GM12878 (cell line): ENCODE results near the gene GALK2. TPM values are rescaled to one million over a fixed set of nuclear protein-coding genes. Genes with fewer than 3 reads are reported as not detected.

Experiments used
- ATAC-seq: fragments of 200-7000 bp; cut with Tn5 transposase; 3 replicates; pipeline ENCODE4 v1.9.1; 2020; ENCODE audit warnings: mild to moderate bottlenecking, moderate library complexity
- BruUV-seq: library from RNA; stranded (reverse); fragments of 400-500 nt; replicated peaks from 2 replicates; lab custom pipeline; 2021; lab: Mats Ljungman, UMichigan
- CTCF ChIA-PET: fragments of 300-600 bp; sonication (Branson Sonifier 250); formaldehyde crosslinking; extraction: SDS; loops from one replicate; lab custom pipeline; 2021; ENCODE audit warnings: inconsistent platforms; lab: Yijun Ruan, JAX
- POLR2A ChIA-PET: fragments of 350-600 bp; formaldehyde crosslinking; extraction: SDS; loops from one replicate; lab custom pipeline; 2021; ENCODE audit warnings: inconsistent platforms; lab: Charles Lee
- RAD21 ChIA-PET: fragments of 300-600 bp; sonication (Branson Sonifier 250); formaldehyde crosslinking; loops from one replicate; lab custom pipeline; 2023; ENCODE audit warnings: antibody characterized with exemption; ENCODE audit not compliant: unreplicated experiment; lab: Charles Lee
- SMC1A ChIA-PET: fragments of 300-600 bp; sonication (Branson Sonifier 250); formaldehyde crosslinking; loops from one replicate; lab custom pipeline; 2023; ENCODE audit not compliant: unreplicated experiment, uncharacterized antibody; lab: Charles Lee
- DNase-seq: peaks from one replicate; pipeline ENCODE4 v3.0.0-alpha.2; 2011; ENCODE audit warnings: low read depth, low spot score
- FAIRE-seq: peaks from 3 replicates; lab custom pipeline; 2011; peaks lifted over from hg19 to GRCh38; lab: Jason Lieb, UNC
- H2AFZ ChIP-seq: 2 replicates; pipeline ENCODE4 v1.6.0; 2011; ENCODE audit warnings: low read depth, low read length, control low read depth; ENCODE audit not compliant: control insufficient read depth
- H3K27ac ChIP-seq: 2 replicates; pipeline ENCODE4 v1.5.1; 2011; ENCODE audit warnings: control low read depth; ENCODE audit not compliant: control insufficient read depth, insufficient read depth
- H3K27me3 ChIP-seq, 2 experiments: replicated peaks in 1 of 2; 2 replicates each; pipeline versions ENCODE4 v1.6.0 to v1.6.1; 2011; ENCODE audit warnings: low read length in 1 of 2; ENCODE audit not compliant: control insufficient read depth in 2 of 2, insufficient read depth in 2 of 2
- H3K36me3 ChIP-seq, 2 experiments: 2 replicates each; pipeline ENCODE4 v1.5.1; 2011; ENCODE audit warnings: low read length in 1 of 2; ENCODE audit not compliant: control insufficient read depth in 2 of 2, insufficient read depth in 2 of 2
- H3K4me1 ChIP-seq: 2 replicates; pipeline ENCODE4 v1.6.1; 2011; ENCODE audit warnings: mild to moderate bottlenecking, low read length, moderate library complexity, mixed read lengths; ENCODE audit not compliant: control insufficient read depth, insufficient read depth
- H3K4me2 ChIP-seq: 2 replicates; pipeline ENCODE4 v1.6.0; 2011; ENCODE audit warnings: control low read depth; ENCODE audit not compliant: control insufficient read depth, insufficient read depth
- H3K4me3 ChIP-seq: fragments of 200-600 bp; sonication (generic); 2 replicates; pipeline ENCODE4 v1.5.1; 2016
- H3K79me2 ChIP-seq: 2 replicates; pipeline ENCODE4 v1.6.0; 2011; ENCODE audit warnings: low read length; ENCODE audit not compliant: control insufficient read depth, insufficient read depth
- H3K9ac ChIP-seq: 2 replicates; pipeline ENCODE4 v1.8.0; 2011; ENCODE audit warnings: low read length, control low read depth, mixed read lengths; ENCODE audit not compliant: control insufficient read depth, insufficient read depth
- H3K9me3 ChIP-seq: replicated peaks from 3 replicates; pipeline ENCODE4 v1.5.1; 2011; ENCODE audit warnings: mild to moderate bottlenecking, low read length; ENCODE audit not compliant: control insufficient read depth, insufficient read depth
- H4K20me1 ChIP-seq: 2 replicates; pipeline ENCODE4 v1.6.0; 2011; ENCODE audit not compliant: control insufficient read depth, insufficient read depth
- ASH2L ChIP-seq: fragments of 300-600, 200-600 bp; sonication (generic); IDR thresholded peaks from 2 replicates; pipeline ENCODE4 v1.6.1; 2017; ENCODE audit warnings: low read depth, mild to moderate bottlenecking, borderline replicate concordance
- BHLHE40 ChIP-seq, 2 experiments: fragments of 450-650 bp in 1 of 2; IDR thresholded peaks; 2 replicates each; pipeline ENCODE4 v1.6.1; 2011 to 2017; ENCODE audit warnings: low read depth in 2 of 2, borderline replicate concordance in 1 of 2, improper control_type of control experiment in 1 of 2, low read length in 1 of 2, mild to moderate bottlenecking in 1 of 2
- BMI1 ChIP-seq: fragments of 450-650 bp; IDR thresholded peaks from 2 replicates; pipeline ENCODE4 v1.6.1; 2016; ENCODE audit warnings: mild to moderate bottlenecking, moderate library complexity, borderline replicate concordance
- BRCA1 ChIP-seq: IDR thresholded peaks from 2 replicates; pipeline ENCODE4 v1.6.1; 2011; ENCODE audit warnings: low read depth, low read length, improper control_type of control experiment
- JUND ChIP-seq: IDR thresholded peaks from 2 replicates; pipeline ENCODE4 v1.6.1; 2012; ENCODE audit warnings: low read depth, mild to moderate bottlenecking, low read length, improper control_type of control experiment, moderate library complexity
- NFYB ChIP-seq: IDR thresholded peaks from 2 replicates; pipeline ENCODE4 v1.6.1; 2011; ENCODE audit warnings: low read depth, mild to moderate bottlenecking, low read length, improper control_type of control experiment, moderate library complexity; ENCODE audit not compliant: insufficient read depth
- NRF1 ChIP-seq: conservative IDR thresholded peaks from 2 replicates; pipeline ENCODE4 v1.6.1; 2011; ENCODE audit warnings: mild to moderate bottlenecking, low read depth, low read length, improper control_type of control experiment
- RAD21 ChIP-seq: IDR thresholded peaks from 2 replicates; pipeline ENCODE4 v1.6.1; 2011; ENCODE audit warnings: mild to moderate bottlenecking, low read depth, low read length, moderate library complexity; ENCODE audit not compliant: insufficient read depth
- RELA ChIP-seq: fragments of 450-650 bp; IDR thresholded peaks from 2 replicates; pipeline ENCODE4 v1.8.0; 2014; ENCODE audit warnings: borderline replicate concordance; ENCODE audit not compliant: partially characterized antibody
- SIX5 ChIP-seq: IDR thresholded peaks from 2 replicates; pipeline ENCODE4 v1.6.1; 2011; ENCODE audit warnings: mild to moderate bottlenecking, low read depth, low read length, moderate library complexity; ENCODE audit not compliant: severe bottlenecking
- SMC3 ChIP-seq: IDR thresholded peaks from 2 replicates; pipeline ENCODE4 v1.6.1; 2011; ENCODE audit warnings: low read length, improper control_type of control experiment, borderline replicate concordance
- SREBF1 ChIP-seq: IDR thresholded peaks from 2 replicates; pipeline ENCODE4 v1.6.1; 2012; ENCODE audit warnings: mild to moderate bottlenecking, low read length
- SREBF2 ChIP-seq: IDR thresholded peaks from 2 replicates; pipeline ENCODE4 v1.6.1; 2012; ENCODE audit warnings: mild to moderate bottlenecking, low read length
- STAT3 ChIP-seq: IDR thresholded peaks from 2 replicates; pipeline ENCODE4 v1.6.1; 2011; ENCODE audit warnings: low read depth, low read length, improper control_type of control experiment
- ZNF622 ChIP-seq: fragments of 450-650 bp; IDR thresholded peaks from 2 replicates; pipeline ENCODE4 v1.6.1; 2017; ENCODE audit warnings: mild to moderate bottlenecking, inconsistent platforms
- ZSCAN29 ChIP-seq: fragments of 450-650 bp; IDR thresholded peaks from 2 replicates; pipeline ENCODE4 v1.6.1; 2017; ENCODE audit warnings: mild to moderate bottlenecking, moderate library complexity
- WGBS: methylation state at CpG from one replicate; pipeline ENCODE4 v1.1.6; 2016; ENCODE audit warnings: low lambda C conversion rate; ENCODE audit not compliant: insufficient replicate concordance, insufficient coverage; ENCODE audit errors: missing lambda C conversion rate; 5-methylcytosine and 5-hydroxymethylcytosine counted together
- in situ Hi-C: fragments of 300-500 bp; cut with MboI; formaldehyde crosslinking; loops from 9 replicates; pipeline ENCODE4 v1.14.3; 2018; ENCODE audit warnings: mixed read lengths
- intact Hi-C: fragments of 100-400 bp; cut with micrococcal nuclease; formaldehyde crosslinking; loops from one replicate; pipeline ENCODE4 v1.14.2; 2022; ENCODE audit not compliant: unreplicated experiment
- polyA plus RNA-seq, 11 experiments: library from polyadenylated mRNA; depleted of rRNA in 4 of 11; unstranded in 6 of 11; stranded (reverse) in 5 of 11; fragments of >200 nt; fragmentation: Nextera tagmentation in 4 of 11; fragmentation: Illumina TruSeq in 1 of 11; extraction: Ambion mirVana in 4 of 11; extraction: Trizol in 1 of 11; gene quantifications; 1 replicate in 1 of 11; 2 replicates in 10 of 11; pipeline versions ENCODE4 v1.2.1 to v1.2.3, GENCODE V29; 2011 to 2016; ENCODE audit warnings: inconsistent platforms in 2 of 11, missing spikeins in 2 of 11, low read depth in 1 of 11
- total RNA-seq, 4 experiments: library from RNA; depleted of rRNA in 3 of 4; stranded (reverse); fragments of >200 nt in 3 of 4; fragmentation: Illumina TruSeq in 1 of 4; extraction: Trizol in 1 of 4; gene quantifications; 2 replicates each; pipeline versions ENCODE4 v1.2.1 to v1.2.3, GENCODE V29; 2013 to 2021
- TF ChIP-seq, protein P1 (sequence below): IDR thresholded peaks from 2 replicates; pipeline ENCODE4 v1.6.1; 2012; ENCODE audit warnings: mild to moderate bottlenecking, low read depth, low read length
- TF ChIP-seq, protein P2 (sequence below), 3 experiments: IDR thresholded peaks in 2 of 3; conservative IDR thresholded peaks in 1 of 3; 2 replicates each; pipeline ENCODE4 v1.5.1; 2011; ENCODE audit warnings: low read depth in 3 of 3, low read length in 3 of 3, mild to moderate bottlenecking in 3 of 3, control low read depth in 2 of 3, moderate library complexity in 2 of 3, inconsistent platforms in 1 of 3, mixed read lengths in 1 of 3; ENCODE audit not compliant: control insufficient read depth in 2 of 3, insufficient read depth in 1 of 3; ENCODE audit errors: extremely low read depth in 1 of 3

GALK2 gene
- total and polyA plus RNA-seq, 10 of the 15 experiments (the other 5 are each of a cell fraction or from before 2014, with no cell fraction given): 11.9 to 26.7 (median 15.4) TPM

DNA sequence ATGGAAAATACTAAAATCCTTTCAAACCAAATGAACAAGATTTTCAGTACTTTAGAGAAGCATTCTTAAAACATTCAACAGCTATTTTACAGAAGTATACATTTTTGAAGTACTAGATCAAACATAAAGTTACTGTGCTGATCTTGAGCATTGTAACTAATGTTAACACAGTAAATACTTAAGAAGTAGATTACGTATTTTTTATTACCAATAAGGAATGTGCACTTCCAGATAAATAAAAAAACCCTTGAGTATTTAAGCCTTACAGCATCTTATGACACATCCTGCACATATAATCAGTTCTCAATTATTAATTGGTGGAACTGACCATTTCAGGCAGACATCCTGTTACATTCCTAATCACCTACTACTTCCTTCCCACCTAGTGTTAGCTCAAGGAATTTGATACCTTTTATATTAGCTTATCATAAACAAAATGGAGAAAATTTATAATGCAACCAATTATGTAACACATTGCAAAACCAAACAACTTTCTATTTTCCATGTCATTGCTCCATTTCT lies 47.4 kb upstream of the GALK2 start (continued):
- TF ChIP-seq BHLHE40 (IDR thresholded peaks at IDR 0.05; ENCODE audit: borderline replicate concordance in 1 of 2, low read depth in 2 of 2, low read length in 1 of 2): no peak
- TF ChIP-seq ZSCAN29: no peak
- TF ChIP-seq, all 136 proteins: peak for 0

DNA sequence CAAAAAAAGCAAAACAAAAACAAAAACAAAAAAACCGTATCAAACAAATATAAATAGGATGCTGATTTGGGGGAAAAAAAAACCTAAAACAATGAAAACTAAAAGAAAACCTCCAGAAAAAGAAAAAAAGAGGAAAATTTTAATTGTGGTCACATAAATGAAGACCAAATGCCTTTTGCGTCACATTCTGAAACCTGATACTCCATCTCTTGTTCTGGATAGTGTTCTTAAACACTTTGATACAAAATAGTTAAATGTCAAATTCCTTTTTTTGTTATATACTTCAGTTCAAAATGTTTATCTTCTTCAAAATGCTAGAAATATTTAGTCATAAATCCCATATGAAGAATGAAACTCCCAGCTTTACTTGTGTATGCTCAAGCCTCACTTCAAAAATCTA lies 45.7 kb upstream of the GALK2 start:
- CTCF ChIA-PET: interaction anchor here (1.5 to 1.9 kb wide), 2 partner anchors 19 to 262 kb away, joined by 7 to 8 read pairs; no protein-coding TSS in a partner anchor

More for the DNA sequence above, 45.7 kb upstream of the GALK2 start:
- H3K9ac ChIP-seq: no peak overlapping the region
- H4K20me1 ChIP-seq: no peaks in the 10 kb centered on the region
- TF ChIP-seq BRCA1 (no peak), STAT3 (no peak), RELA (no peak), SREBF1 (no peak), ASH2L (no peak), ZNF622 (no peak), BMI1 (no peak), SREBF2 (no peak), NFYB (no peak), JUND (no peak), SIX5 (no peak), SMC3 (no peak), RAD21 (no peak), NRF1 (no peak)
- TF ChIP-seq, protein P1, sequence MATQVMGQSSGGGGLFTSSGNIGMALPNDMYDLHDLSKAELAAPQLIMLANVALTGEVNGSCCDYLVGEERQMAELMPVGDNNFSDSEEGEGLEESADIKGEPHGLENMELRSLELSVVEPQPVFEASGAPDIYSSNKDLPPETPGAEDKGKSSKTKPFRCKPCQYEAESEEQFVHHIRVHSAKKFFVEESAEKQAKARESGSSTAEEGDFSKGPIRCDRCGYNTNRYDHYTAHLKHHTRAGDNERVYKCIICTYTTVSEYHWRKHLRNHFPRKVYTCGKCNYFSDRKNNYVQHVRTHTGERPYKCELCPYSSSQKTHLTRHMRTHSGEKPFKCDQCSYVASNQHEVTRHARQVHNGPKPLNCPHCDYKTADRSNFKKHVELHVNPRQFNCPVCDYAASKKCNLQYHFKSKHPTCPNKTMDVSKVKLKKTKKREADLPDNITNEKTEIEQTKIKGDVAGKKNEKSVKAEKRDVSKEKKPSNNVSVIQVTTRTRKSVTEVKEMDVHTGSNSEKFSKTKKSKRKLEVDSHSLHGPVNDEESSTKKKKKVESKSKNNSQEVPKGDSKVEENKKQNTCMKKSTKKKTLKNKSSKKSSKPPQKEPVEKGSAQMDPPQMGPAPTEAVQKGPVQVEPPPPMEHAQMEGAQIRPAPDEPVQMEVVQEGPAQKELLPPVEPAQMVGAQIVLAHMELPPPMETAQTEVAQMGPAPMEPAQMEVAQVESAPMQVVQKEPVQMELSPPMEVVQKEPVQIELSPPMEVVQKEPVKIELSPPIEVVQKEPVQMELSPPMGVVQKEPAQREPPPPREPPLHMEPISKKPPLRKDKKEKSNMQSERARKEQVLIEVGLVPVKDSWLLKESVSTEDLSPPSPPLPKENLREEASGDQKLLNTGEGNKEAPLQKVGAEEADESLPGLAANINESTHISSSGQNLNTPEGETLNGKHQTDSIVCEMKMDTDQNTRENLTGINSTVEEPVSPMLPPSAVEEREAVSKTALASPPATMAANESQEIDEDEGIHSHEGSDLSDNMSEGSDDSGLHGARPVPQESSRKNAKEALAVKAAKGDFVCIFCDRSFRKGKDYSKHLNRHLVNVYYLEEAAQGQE: no peak
- TF ChIP-seq, protein P2, sequence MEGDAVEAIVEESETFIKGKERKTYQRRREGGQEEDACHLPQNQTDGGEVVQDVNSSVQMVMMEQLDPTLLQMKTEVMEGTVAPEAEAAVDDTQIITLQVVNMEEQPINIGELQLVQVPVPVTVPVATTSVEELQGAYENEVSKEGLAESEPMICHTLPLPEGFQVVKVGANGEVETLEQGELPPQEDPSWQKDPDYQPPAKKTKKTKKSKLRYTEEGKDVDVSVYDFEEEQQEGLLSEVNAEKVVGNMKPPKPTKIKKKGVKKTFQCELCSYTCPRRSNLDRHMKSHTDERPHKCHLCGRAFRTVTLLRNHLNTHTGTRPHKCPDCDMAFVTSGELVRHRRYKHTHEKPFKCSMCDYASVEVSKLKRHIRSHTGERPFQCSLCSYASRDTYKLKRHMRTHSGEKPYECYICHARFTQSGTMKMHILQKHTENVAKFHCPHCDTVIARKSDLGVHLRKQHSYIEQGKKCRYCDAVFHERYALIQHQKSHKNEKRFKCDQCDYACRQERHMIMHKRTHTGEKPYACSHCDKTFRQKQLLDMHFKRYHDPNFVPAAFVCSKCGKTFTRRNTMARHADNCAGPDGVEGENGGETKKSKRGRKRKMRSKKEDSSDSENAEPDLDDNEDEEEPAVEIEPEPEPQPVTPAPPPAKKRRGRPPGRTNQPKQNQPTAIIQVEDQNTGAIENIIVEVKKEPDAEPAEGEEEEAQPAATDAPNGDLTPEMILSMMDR (IDR thresholded peaks at IDR 0.05 in 2 of 3, conservative IDR thresholded peaks at IDR 0.05 in 1 of 3; ENCODE audit: control insufficient read depth in 2 of 3, extremely low read depth in 1 of 3, insufficient read depth in 1 of 3, low read depth in 3 of 3, low read length in 3 of 3): no peak
- in situ Hi-C loops: no loop called here
- DNase-seq: no peak
- H3K4me3 ChIP-seq: no peak overlapping the region
- BruUV-seq: no TSS peak
- ChIA-PET POLR2A (no interaction called here), RAD21 (no interaction called here), SMC1A (no interaction called here)
- 6% methylated on average over 2 of the region's 2 CpGs for WGBS
- no peak overlapping the region for H3K27ac ChIP-seq
- no peak overlapping the region for H2AFZ ChIP-seq
- H3K4me1 ChIP-seq: no peaks in the 10 kb centered on the region
- no peaks in the 10 kb centered on the region for H3K27me3 ChIP-seq
- FAIRE-seq: no peak
- ATAC-seq: no peak
- H3K4me2 ChIP-seq: no peak overlapping the region
- intact Hi-C loops: no loop called here
- H3K79me2 ChIP-seq: no peaks in the 10 kb centered on the region
- no peaks in the 10 kb centered on the region for H3K9me3 ChIP-seq
- H3K36me3 ChIP-seq: peaks cover 2 to 12% of the 10 kb centered on the region in 2 experiments; a peak in 2 of 4 replicates
